GM18519 (cell line): ENCODE data around the gene SCFD1.
"Not testable (repeated sequence)": the region's sequence is repeated elsewhere in the genome, so short reads cannot be mapped to it uniquely, and the experiment has no call there.

ENCODE experiments used
- ATAC-seq: cut with Tn5 transposase; IDR thresholded peaks from one replicate; pipeline ENCODE4 v1.9.1; 2021; ENCODE audit warnings: mild to moderate bottlenecking, moderate library complexity; ENCODE audit not compliant: unreplicated experiment, low FRiP score

SCFD1 gene, protein sequence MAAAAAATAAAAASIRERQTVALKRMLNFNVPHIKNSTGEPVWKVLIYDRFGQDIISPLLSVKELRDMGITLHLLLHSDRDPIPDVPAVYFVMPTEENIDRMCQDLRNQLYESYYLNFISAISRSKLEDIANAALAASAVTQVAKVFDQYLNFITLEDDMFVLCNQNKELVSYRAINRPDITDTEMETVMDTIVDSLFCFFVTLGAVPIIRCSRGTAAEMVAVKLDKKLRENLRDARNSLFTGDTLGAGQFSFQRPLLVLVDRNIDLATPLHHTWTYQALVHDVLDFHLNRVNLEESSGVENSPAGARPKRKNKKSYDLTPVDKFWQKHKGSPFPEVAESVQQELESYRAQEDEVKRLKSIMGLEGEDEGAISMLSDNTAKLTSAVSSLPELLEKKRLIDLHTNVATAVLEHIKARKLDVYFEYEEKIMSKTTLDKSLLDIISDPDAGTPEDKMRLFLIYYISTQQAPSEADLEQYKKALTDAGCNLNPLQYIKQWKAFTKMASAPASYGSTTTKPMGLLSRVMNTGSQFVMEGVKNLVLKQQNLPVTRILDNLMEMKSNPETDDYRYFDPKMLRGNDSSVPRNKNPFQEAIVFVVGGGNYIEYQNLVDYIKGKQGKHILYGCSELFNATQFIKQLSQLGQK

DNA sequence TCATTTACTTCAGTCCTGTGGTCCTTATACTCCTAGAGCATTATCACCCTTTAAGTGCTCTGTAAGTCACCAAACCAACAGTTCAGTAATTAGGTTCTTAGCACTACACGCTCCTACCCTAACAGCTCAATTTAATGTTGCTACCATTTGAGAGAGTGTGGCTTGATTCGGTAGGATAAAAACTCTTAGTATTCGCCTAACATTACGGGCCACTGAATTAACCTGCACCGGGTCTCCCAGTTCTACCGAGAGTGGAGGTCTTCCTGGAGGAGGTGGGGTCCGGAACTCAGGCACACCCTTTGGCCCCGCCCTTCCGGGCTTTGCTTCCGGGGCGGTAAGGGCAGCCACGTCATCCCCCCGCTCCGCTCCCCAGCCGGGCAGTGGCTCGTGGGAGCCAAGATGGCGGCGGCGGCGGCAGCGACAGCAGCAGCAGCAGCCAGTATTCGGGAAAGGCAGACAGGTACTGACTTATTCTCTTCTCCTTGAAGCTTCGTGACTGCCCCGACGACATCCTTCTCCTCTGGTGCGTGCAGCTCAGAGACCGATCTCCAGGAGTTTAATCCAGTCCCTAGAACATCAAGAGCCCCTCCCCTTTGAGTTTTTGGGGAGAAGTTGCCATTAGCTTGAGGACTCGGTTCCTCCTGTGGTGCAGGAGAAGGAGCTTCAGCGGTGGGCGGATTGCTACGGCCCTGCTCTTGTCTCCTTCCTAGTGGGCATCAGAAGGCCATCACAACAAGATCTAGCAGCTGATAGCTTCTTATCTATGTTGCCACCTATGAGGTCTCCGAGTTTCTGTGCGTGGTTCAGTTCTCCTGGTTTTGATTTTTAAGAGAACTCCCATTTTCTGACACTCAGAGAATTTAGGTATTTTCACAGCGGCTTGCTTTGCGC, at the start of gene SCFD1:
Gene SCFD1, plus strand, starts transcription at position 380 of the 891 bp plus-strand sequence. Its CDS starts 20 bp downstream, at position 400.
- peak; percentile 87 for ATAC-seq

DNA sequence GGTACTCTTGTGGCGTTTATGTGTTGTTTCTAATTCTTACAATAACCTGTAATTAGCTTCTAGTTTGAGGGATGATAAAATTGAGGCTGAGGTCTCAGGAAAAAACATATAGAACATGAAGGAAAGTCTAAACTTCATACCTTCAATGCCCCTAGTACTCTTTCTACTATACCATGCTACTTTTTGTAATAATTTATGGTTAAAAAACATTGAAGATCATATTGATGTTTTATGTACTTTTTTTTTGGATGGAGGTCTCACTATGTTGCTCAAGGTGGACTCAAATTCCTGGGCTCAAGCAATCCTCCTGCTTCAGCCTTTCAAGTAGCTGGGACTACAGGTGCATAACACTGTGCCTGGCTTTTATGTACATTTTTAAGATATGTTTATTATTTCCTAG, 49.3 kb upstream of the SCFD1 start:
- no peak for ATAC-seq

DNA sequence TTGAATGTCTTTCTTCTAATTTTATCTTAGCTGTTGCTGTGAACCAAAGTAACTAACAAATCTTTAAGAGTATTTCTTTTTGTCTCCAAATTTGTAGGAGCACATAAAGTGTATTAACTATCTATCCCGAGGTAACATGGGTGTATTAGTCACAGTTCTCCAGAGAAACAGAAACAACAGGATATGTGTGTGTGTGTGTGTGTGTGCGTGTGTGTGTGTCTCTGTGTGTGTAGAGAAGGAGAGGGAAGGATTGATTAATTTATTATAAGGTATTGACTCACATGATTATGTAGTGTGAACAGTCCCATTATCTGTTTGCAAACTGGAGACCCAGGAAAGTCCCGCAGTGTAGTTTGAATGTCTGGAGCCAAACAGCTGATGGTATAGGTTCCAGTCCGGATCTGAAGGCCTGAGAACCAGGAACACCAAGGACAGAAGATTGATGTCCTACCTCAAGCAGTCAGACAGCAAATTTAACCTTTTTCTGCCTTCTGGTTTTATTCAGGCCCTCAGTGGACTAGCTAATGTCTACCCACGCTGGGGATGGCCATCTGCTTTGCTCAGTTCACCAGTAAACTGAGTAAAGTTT, 48.8 kb upstream of the SCFD1 start:
- no peak for ATAC-seq

DNA sequence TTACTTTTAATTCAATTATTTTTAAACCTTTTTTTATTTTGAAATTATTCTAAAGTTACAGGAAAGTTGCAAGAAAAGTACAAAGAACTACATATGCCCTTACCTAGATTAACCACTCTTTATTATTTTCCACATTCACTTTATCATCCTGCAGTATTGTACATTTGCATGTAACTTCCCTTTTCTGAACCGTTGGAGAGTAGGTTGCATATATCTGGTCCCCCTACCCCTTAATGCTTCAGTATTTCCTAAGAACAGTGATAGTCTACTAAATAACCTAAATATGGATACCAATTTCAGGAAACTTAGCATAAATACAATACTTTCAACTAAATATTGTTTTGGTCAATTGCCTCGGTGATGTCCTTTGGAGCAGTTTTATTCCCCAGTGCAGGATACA, 48.2 kb upstream of the SCFD1 start:
- no peak for ATAC-seq

DNA sequence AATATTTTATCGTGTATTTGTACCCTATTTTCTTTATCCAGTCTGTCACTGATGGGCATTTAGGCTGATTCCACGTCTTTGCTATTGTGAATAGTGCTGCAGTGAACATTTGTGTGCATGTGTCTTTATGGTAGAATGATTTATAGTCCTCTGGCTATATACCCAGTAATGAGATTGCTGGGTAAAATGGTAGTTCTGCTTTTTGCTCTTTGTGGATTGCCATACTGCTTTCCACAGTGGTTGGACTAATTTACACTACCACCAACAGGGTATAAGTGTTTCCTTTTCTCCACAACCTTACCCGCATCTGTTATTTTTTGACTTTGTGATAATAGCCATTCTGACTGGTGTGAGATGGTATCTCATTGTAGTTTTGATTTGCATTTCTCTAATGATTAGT, 47.3 kb upstream of the SCFD1 start:
- ATAC-seq, result not testable (repeated sequence)

DNA sequence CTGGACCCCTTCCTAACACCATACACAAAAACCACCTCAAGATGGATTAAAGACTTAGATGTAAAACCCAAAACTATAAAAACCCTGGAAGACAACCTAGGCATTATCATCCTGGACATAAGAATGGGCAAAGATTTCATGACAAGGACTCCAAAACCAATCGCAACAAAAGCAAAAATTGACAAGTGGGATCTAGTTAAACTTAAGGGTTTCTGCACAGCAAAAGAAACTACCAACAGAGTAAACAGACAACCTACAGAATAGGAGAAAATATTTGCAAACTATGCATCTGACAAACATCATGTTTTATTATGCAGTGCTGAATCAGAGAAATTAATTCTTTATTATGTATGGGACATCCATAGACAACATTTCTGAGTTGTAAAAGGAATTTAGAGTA, 45.8 kb upstream of the SCFD1 start:
- ATAC-seq, result not testable (repeated sequence)

DNA sequence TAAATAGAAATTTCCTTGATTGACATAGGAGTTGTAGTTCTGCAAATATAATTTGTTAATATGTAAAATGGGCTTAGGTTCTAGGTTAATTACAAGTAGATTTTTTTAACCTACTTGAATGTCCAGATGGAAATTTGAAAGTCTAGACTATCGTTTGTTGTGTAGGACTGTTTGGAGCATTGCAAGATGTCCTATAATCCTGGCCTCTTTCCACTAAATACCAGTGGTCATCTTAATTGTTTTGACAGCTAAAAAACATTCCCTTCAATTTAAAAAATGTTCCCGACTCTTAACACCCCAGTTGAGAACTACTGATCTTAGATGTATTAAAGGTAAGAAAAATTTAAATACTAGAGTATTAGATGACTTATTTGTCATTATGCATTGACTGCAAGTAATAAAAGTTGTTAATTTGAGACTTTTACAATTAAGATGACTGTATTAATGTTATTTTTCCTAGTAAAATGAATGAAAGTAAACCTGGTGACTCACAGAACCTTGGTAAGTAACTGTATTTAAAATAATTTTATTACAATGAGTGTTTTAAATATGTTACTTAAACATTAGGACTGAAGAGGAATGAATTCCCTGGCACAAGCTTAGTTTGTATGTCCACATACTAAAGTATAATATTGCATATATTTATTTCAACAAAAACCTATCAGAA, 41.4 kb upstream of the SCFD1 start:
- ATAC-seq, result no peak

DNA sequence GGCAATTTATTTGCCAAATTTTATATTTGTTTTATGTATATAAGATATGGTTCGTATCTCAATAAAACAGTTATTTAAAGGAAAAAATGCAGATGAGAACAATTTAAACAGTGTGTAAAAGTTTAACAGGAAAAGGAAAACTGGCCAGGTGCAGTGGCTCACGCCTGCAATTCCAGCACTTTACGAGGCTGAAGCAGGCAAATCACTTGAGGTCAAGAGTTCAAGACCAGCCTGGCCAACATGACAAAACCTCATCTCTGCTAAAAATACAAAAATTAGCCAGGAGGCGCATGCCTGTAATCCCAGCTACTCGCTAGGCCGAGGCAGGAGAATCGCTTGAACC, 40.9 kb upstream of the SCFD1 start:
- no peak for ATAC-seq

DNA sequence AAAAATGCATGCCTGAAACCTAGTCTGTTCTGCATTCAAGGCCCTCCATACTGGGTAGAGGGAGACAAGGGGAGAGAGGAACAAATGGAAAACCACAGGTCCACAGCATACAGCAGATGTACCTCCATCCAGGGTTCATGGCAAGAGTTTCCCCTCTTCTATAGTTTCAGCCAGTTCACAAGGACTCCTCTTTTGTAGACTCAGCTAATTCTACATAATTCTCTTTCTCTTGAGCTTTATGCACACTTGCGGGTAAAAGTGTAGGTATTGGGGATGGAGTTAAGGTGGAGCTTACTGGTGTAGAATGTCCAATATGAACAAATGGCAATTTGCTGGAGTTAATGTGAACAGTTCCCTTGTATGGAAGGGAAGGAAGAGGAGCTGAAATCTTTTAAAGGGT, 39.7 kb upstream of the SCFD1 start:
- ATAC-seq, result no peak

DNA sequence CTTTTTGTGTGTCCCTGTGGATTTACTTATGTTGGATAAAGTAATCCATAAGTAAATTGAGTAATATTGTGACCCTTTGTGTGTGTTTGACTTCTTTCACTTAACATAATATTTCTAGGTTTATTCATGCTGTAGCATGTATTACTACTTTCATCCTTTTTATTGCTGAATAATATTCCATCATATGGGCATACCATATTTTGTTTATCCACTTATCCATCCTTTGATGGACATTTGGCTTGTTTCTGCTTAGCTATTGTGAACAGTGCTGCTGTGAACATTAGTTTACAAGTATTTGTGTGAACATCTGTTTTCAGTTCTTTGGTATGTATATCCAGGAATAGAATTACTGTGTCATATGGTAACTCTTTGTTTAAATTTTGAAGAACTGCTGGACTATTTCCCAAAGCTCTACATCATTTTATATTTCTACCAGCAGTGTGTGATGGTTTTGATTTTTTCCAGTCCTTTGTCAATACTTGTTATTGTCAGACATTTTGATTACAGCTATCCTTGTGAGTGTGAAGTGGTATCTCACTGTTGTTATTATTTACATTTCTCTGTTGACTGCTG, 38.0 kb upstream of the SCFD1 start:
- no peak for ATAC-seq

DNA sequence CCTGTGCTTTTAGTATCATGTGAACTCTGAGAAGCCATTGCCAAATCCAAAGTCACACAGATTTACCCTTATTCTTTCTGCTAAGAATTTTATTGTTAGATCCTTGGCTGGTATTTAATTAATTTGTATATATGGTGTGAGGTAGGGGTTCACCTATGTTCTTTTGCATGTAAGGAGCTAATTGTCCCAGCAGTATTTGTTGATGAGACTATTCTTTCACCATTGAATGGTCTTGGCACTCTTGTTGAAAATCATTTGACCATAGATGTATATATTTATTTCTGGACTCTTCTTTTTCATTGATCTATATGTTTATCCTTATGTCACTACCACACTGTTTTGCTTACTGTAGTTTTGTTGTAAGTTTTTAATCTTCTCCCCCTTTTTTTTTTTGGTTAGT, 36.9 kb upstream of the SCFD1 start:
- ATAC-seq, result no peak

DNA sequence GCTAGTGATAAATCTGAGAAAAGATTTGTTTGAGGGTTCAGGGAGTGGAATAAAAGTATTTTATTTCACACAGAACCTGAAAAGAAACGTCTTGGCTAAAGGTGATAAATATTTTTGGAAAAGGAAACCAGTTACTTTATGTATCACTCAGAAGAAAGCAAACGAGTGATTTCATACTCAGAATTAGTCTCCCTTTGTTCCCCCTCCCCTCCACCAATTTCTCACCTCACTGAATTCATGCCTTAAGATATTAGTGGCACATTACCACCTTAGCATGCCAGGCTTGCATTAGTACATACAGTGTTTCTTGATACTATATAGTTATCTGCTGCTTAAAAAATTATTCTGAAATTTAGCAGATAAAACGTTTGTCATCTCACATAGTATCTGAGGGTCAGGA, 35.0 kb upstream of the SCFD1 start:
- no peak for ATAC-seq

DNA sequence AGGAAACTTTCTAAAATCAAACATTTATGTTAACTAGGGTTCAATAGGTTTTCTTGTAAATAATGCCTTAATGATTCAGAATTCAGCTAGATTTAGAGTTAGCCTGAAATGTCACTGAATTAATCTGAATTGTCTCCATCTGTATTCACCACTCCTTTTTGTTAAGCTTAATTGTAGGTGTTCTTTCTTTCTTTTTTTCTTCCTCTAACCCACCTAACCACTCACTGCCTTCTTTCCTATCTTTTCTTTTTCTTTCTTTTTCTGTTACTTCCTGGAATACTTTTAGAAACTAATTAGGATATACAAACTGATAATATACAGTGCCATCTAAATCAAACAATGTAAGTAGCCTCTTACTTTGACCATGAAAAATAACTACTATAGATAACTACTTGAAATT, 33.2 kb upstream of the SCFD1 start:
- ATAC-seq, result no peak

DNA sequence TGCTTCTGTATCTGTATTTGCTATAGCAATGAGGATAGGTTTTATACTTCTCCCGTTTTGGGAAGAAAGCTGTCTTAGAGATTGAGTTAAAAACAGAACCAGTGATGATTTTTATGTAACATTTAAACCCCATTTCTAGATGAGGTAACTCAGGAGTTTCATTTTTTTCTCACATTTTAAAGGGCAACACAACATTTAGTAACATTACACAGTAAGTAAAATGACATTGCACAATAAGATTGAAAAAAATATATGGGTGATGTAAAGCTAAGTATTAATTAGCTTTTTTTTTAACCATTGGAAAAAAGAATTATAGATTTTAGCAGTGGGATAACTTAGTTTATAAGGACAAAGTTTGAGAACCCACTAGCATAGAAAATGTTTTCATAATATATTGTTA, 25.2 kb upstream of the SCFD1 start:
- ATAC-seq, result no peak

DNA sequence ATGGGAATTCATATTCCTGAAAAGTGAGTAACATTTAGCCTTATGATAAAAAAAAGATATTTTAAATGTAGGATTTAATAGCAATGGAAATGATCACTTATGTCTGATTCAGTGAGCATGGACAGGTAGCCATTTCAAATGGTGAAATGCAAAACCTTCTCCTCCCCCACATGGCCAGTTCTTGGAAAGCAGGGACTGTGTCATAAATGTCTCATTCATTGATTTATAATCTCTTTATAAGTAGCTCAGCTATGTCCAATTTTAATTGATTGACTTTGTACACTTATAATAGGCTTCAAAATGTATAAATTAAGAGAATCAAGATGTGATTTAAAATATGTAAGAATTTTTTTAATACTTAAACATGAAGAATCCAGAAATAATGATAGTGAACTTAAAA, 24.6 kb upstream of the SCFD1 start:
- no peak for ATAC-seq

DNA sequence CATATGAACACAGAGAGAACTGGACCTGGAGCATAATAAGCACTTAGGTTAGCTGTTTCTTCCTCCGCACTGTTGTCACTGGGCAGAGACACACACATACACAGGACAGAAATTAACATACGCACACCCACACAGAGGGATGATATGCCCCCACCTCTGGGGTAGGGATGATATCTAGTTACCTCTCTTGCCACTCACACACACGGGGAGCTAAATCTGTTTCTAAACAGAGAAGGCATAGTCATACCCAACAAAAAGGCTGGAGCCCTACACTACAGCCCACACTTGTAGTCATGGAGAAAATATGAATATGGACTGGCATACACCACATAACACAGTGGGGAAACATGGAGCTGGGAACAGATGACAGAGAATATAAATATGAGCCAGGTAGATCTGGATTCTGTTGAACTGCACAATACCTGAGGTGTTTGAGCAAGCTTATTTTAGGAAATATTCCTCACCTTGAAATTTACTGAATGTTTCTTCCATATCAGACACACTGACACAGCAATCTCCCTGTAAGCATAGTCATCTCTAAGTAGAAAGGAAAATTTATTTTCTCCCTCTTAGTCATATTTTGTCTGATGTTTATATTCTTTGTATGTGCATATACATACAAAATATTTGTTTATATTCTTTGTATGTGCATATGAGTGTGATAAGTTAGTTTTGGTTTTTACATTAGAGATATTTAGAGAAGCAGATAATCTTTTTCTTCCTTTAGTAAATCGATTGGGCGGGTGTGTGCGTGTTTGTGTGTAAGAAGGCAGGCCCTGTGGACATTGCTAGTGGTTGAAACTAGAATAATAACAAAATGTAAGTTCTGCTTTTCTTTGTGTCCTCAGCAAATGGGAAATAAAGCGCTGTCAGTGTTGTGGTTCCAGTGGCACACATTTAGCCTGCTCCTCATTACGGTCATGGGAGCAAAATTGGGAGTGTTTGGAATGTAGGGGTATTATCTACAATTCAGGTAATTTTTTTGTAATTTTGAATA, 20.9 kb upstream of the SCFD1 start:
- ATAC-seq, result no peak

DNA sequence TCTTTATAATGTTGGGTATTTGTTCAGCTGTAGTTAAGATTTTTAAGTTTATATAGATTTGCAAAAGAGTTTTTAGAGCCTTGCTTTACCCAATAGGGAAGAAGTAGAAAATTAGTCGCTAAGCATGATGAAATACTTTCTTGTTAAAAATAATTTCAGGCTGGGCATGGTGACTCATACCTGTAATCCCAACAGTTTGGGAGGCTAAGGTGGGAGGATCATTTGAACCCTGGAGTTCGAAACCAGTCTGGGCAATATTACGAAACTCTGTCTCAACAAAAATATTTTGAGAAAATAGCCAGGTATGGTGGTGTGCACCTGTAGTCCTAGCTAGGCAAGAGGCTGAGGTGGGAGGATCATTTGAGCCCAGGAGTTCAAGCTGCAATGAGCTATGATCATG, 18.7 kb upstream of the SCFD1 start:
- no peak for ATAC-seq

DNA sequence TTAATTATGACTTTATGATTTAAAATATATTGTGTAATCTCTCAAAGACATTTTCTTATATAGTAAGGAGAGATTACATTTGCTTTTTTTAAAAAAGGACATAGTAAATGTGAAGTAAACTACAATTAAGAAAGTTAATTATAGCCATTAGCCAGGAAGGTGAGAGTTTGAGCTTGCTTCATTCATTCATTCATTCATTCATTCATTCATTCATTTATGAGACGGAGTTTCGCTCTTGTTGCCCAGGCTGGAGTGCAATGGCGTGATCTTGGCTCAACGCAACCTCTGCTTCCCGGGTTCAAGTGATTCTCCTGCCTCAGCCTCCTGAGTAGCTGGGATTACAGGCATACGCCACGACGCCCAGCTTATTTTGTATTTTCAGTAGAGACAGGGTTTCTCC, 17.4 kb upstream of the SCFD1 start:
- ATAC-seq, result not testable (repeated sequence)
